GM12892 (cell line): ENCODE results near the gene SLC38A9.

Source experiments
- POLR2A ChIP-seq: IDR thresholded peaks from 2 replicates; pipeline ENCODE4 v1.6.1; 2011; ENCODE audit warnings: low read depth, low read length, control low read depth
- POLR2AphosphoS5 ChIP-seq: IDR thresholded peaks from 2 replicates; pipeline ENCODE4 v1.6.1; 2011; ENCODE audit warnings: low read depth, low read length, control low read depth

- TF ChIP-seq POLR2A (no peak), POLR2AphosphoS5 (no peak)
These were observed 3.4 kb downstream of the SLC38A9 start for GRCh38 chr5:55708732-55709131.
